DMS 273 (cell line): ENCODE measurements around the gene STK36.

Source experiments
- DNase-seq: peaks from one replicate; lab custom pipeline; 2025; ENCODE audit not compliant: unreplicated experiment; lab: John Stamatoyannopoulos, UW

The STK36 gene

GRCh38 chr2:218716070-218716469 lies 44.2 kb downstream of the STK36 start:
- DNase-seq: no peak

GRCh38 chr2:218717262-218717661 lies 45.4 kb downstream of the STK36 start:
- peak; percentile 8 for DNase-seq

GRCh38 chr2:218718058-218718457 lies 46.2 kb downstream of the STK36 start:
- no peak for DNase-seq

GRCh38 chr2:218719457-218719856 lies 47.6 kb downstream of the STK36 start:
- no peak for DNase-seq

GRCh38 chr2:218720048-218721041 lies 48.5 kb downstream of the STK36 start:
- no peak for DNase-seq

- no peak for DNase-seq
Observed at GRCh38 chr2:218721488-218721887, 49.6 kb downstream of the STK36 start.

- no peak for DNase-seq
Observed at GRCh38 chr2:218721934-218722333, 50.0 kb downstream of the STK36 start.

GRCh38 chr2:218722419-218722818 lies 50.5 kb downstream of the STK36 start:
- no peak for DNase-seq

GRCh38 chr2:218722876-218723785 lies 51.2 kb downstream of the STK36 start:
- DNase-seq: no peak

GRCh38 chr2:218726004-218726574 lies 54.2 kb downstream of the STK36 start:
- DNase-seq: no peak

GRCh38 chr2:218727502-218728165 lies 55.7 kb downstream of the STK36 start:
- DNase-seq: peak; percentile 13

GRCh38 chr2:218729640-218730039 lies 57.8 kb downstream of the STK36 start:
- no peak for DNase-seq

- no peak for DNase-seq
Observed at GRCh38 chr2:218732052-218732760, 60.3 kb downstream of the STK36 start.

GRCh38 chr2:218732761-218733158 lies 60.9 kb downstream of the STK36 start:
- no peak for DNase-seq

- no peak for DNase-seq
Observed at GRCh38 chr2:218733171-218734021, 61.5 kb downstream of the STK36 start.

GRCh38 chr2:218734190-218734975 lies 62.5 kb downstream of the STK36 start:
- no peak for DNase-seq

- DNase-seq: no peak
Observed at GRCh38 chr2:218736531-218736930, 64.6 kb downstream of the STK36 start.

GRCh38 chr2:218743068-218743467 lies 71.2 kb downstream of the STK36 start:
- no peak for DNase-seq
